H1 (cell line): ENCODE results near the gene NEK10. TPM values are rescaled to one million over a fixed set of nuclear protein-coding genes. Genes with fewer than 3 reads are reported as not detected.
A peak's percentile ranks its signal among the peaks of the same experiment; 100 is the strongest.

Source experiments
- CTCF ChIA-PET: fragments of 300-600 bp; sonication (Branson Sonifier 250); formaldehyde crosslinking; loops from one replicate; lab custom pipeline; 2021; ENCODE audit not compliant: partially characterized antibody; lab: Charles Lee
- POLR2A ChIA-PET: fragments of 300-600 bp; sonication (Branson Sonifier 250); formaldehyde crosslinking; loops from one replicate; lab custom pipeline; 2021; ENCODE audit warnings: inconsistent platforms; ENCODE audit not compliant: partially characterized antibody; lab: Charles Lee
- DNase-seq, 2 experiments: peaks; one replicate each; pipeline versions ENCODE4 v3.0.0 to v3.0.0-alpha.2; 2010 to 2022; ENCODE audit warnings: low spot score in 2 of 2, low read depth in 1 of 2, mixed read lengths in 1 of 2
- FAIRE-seq: peaks from 2 replicates; lab custom pipeline; 2011; peaks lifted over from hg19 to GRCh38; lab: Jason Lieb, UNC
- H2AFZ ChIP-seq: 2 replicates; pipeline ENCODE4 v1.8.1; 2012; ENCODE audit warnings: low read length, inconsistent platforms
- H2AK5ac ChIP-seq: 2 replicates; pipeline ENCODE4 v1.6.1; 2013; ENCODE audit warnings: low read depth, low read length
- H2BK120ac ChIP-seq: replicated peaks from 2 replicates; pipeline ENCODE3; 2013; ENCODE audit warnings: low read depth, low read length, inconsistent platforms
- H2BK12ac ChIP-seq: 2 replicates; pipeline ENCODE4 v1.6.1; 2013; ENCODE audit warnings: low read depth, low read length
- H2BK15ac ChIP-seq: 2 replicates; pipeline ENCODE4 v1.6.1; 2013; ENCODE audit warnings: low read length
- H2BK20ac ChIP-seq: 2 replicates; pipeline ENCODE4 v1.6.1; 2013; ENCODE audit warnings: low read length
- H2BK5ac ChIP-seq: 2 replicates; pipeline ENCODE4 v1.6.1; 2013; ENCODE audit warnings: low read depth, low read length
- H3K14ac ChIP-seq: 2 replicates; pipeline ENCODE4 v1.6.1; 2013; ENCODE audit warnings: inconsistent platforms; ENCODE audit not compliant: insufficient read length
- H3K18ac ChIP-seq: 2 replicates; pipeline ENCODE4 v1.6.1; 2013; ENCODE audit warnings: low read length; ENCODE audit errors: extremely low read depth
- H3K23ac ChIP-seq: 2 replicates; pipeline ENCODE4 v1.6.1; 2013; ENCODE audit warnings: inconsistent platforms; ENCODE audit not compliant: insufficient read length
- H3K23me2 ChIP-seq: 2 replicates; pipeline ENCODE4 v1.6.1; 2013; ENCODE audit warnings: low read depth, low read length
- H3K27ac ChIP-seq: 2 replicates; pipeline ENCODE4 v1.6.1; 2011; ENCODE audit warnings: low read depth, low read length, inconsistent platforms
- H3K27me3 ChIP-seq, 4 experiments: replicated peaks in 1 of 4; 1 replicate in 1 of 4; 2 replicates in 3 of 4; pipeline versions ENCODE4 v1.6.1 to v1.8.1; 2011 to 2013; ENCODE audit warnings: low read length in 3 of 4, mild to moderate bottlenecking in 3 of 4, inconsistent platforms in 2 of 4, mixed read lengths in 2 of 4, moderate library complexity in 1 of 4; ENCODE audit not compliant: control insufficient read depth in 3 of 4, insufficient read depth in 3 of 4; ENCODE audit errors: extremely low read depth in 1 of 4
- H3K36me3 ChIP-seq, 4 experiments: 2 replicates each; pipeline versions ENCODE4 v1.6.1 to v1.8.1; 2011 to 2013; ENCODE audit warnings: mild to moderate bottlenecking in 4 of 4, low read length in 3 of 4, moderate library complexity in 2 of 4, control low read depth in 1 of 4, inconsistent platforms in 1 of 4; ENCODE audit not compliant: insufficient read depth in 4 of 4, control insufficient read depth in 2 of 4
- H3K4ac ChIP-seq: replicated peaks from 2 replicates; pipeline ENCODE3; 2013; ENCODE audit warnings: low read length, low read depth, mixed read lengths, inconsistent platforms; ENCODE audit not compliant: insufficient read length
- H3K4me1 ChIP-seq, 4 experiments: replicated peaks in 1 of 4; 1 replicate in 1 of 4; 2 replicates in 3 of 4; pipeline versions ENCODE4 v1.6.1 to v1.8.1; 2011 to 2013; ENCODE audit warnings: low read length in 3 of 4, inconsistent platforms in 2 of 4, mixed read lengths in 1 of 4; ENCODE audit not compliant: insufficient read depth in 4 of 4, control insufficient read depth in 3 of 4
- H3K4me2 ChIP-seq, 2 experiments: 2 replicates each; pipeline versions ENCODE4 v1.6.1 to v1.8.1; 2011 to 2013; ENCODE audit warnings: low read depth in 2 of 2, low read length in 2 of 2, control low read depth in 1 of 2, inconsistent platforms in 1 of 2, mild to moderate bottlenecking in 1 of 2; ENCODE audit not compliant: insufficient read depth in 1 of 2
- H3K4me3 ChIP-seq, 4 experiments: fragments of 200-600, 300-600 bp in 1 of 4; sonication (generic), shearing (Covaris generic), sonication (Bioruptor Twin) in 1 of 4; 2 replicates each; pipeline versions ENCODE4 v1.5.1 to v1.8.1; 2011 to 2016; ENCODE audit warnings: low read length in 4 of 4, low read depth in 3 of 4, control low read depth in 2 of 4, inconsistent platforms in 2 of 4, mild to moderate bottlenecking in 2 of 4, mixed read lengths in 1 of 4, moderate library complexity in 1 of 4; ENCODE audit not compliant: insufficient read depth in 2 of 4; ENCODE audit errors: extremely low read depth in 1 of 4
- H3K56ac ChIP-seq: replicated peaks from 2 replicates; pipeline ENCODE3; 2013; ENCODE audit warnings: low read depth, mild to moderate bottlenecking, mixed read lengths, low read length, inconsistent platforms; ENCODE audit not compliant: insufficient read length
- H3K79me1 ChIP-seq: 2 replicates; pipeline ENCODE4 v1.6.1; 2013; ENCODE audit warnings: low read depth, low read length, control low read depth
- H3K79me2 ChIP-seq, 2 experiments: 2 replicates each; pipeline versions ENCODE4 v1.6.1 to v1.8.1; 2012 to 2013; ENCODE audit warnings: low read length in 2 of 2, mild to moderate bottlenecking in 2 of 2, inconsistent platforms in 1 of 2; ENCODE audit not compliant: insufficient read depth in 2 of 2, control insufficient read depth in 1 of 2
- H3K9ac ChIP-seq, 4 experiments: replicated peaks in 1 of 4; 1 replicate in 1 of 4; 2 replicates in 3 of 4; pipeline versions ENCODE4 v1.6.1 to v1.8.1; 2011 to 2013; ENCODE audit warnings: low read depth in 3 of 4, low read length in 3 of 4, control low read depth in 2 of 4, mild to moderate bottlenecking in 2 of 4, moderate library complexity in 2 of 4, inconsistent platforms in 1 of 4; ENCODE audit errors: extremely low read depth in 1 of 4
- H3K9me3 ChIP-seq, 2 experiments: 2 replicates each; pipeline versions ENCODE4 v1.6.1 to v1.8.1; 2012 to 2013; ENCODE audit warnings: mild to moderate bottlenecking in 2 of 2, moderate library complexity in 2 of 2, control low read depth in 1 of 2, inconsistent platforms in 1 of 2, low read depth in 1 of 2, low read length in 1 of 2, mixed read lengths in 1 of 2; ENCODE audit not compliant: insufficient read depth in 2 of 2
- H4K20me1 ChIP-seq, 2 experiments: replicated peaks in 1 of 2; 2 replicates each; pipeline versions ENCODE3 to v1.8.1; 2011 to 2013; ENCODE audit warnings: inconsistent platforms in 2 of 2, low read length in 2 of 2, mild to moderate bottlenecking in 1 of 2; ENCODE audit not compliant: insufficient read depth in 2 of 2, control insufficient read depth in 1 of 2
- H4K5ac ChIP-seq: 2 replicates; pipeline ENCODE4 v1.6.1; 2013; ENCODE audit warnings: low read length, low read depth, mixed read lengths, inconsistent platforms; ENCODE audit not compliant: insufficient read length
- H4K8ac ChIP-seq: 2 replicates; pipeline ENCODE4 v1.8.0; 2013; ENCODE audit warnings: mild to moderate bottlenecking, moderate library complexity, low read length, inconsistent platforms; ENCODE audit not compliant: insufficient read depth; ENCODE audit errors: extremely low read depth
- H4K91ac ChIP-seq: replicated peaks from 2 replicates; pipeline ENCODE3; 2013; ENCODE audit warnings: low read length, mixed read lengths, inconsistent platforms; ENCODE audit not compliant: insufficient read length
- PHF8 ChIP-seq: fragments of 200-600 bp; sonication (generic); conservative IDR thresholded peaks from 2 replicates; pipeline ENCODE4 v1.7.1; 2012; ENCODE audit warnings: low read depth, mild to moderate bottlenecking, inconsistent platforms, low read length, moderate library complexity
- RAD21 ChIP-seq, 2 experiments: IDR thresholded peaks in 1 of 2; conservative IDR thresholded peaks in 1 of 2; 2 replicates each; pipeline ENCODE4 v1.6.1; 2011; ENCODE audit warnings: low read depth in 2 of 2, low read length in 2 of 2, improper control_type of control experiment in 1 of 2, inconsistent platforms in 1 of 2, mild to moderate bottlenecking in 1 of 2, moderate library complexity in 1 of 2
- WGBS, 2 experiments: shearing (Covaris generic) in 1 of 2; methylation state at CpG; one replicate each; pipeline versions ENCODE4 v1.1.6 to v1.1.7; 2013 to 2015; ENCODE audit warnings: low lambda C conversion rate in 2 of 2, mixed read lengths in 2 of 2, inconsistent platforms in 1 of 2, low coverage in 1 of 2, missing lambda C conversion rate in 1 of 2; ENCODE audit not compliant: insufficient replicate concordance in 2 of 2, insufficient coverage in 1 of 2, insufficient read length in 1 of 2; ENCODE audit errors: extremely low coverage in 1 of 2, missing lambda C conversion rate in 1 of 2; 5-methylcytosine and 5-hydroxymethylcytosine counted together
- polyA plus RNA-seq, 7 experiments: library from polyadenylated mRNA; depleted of rRNA in 3 of 7; stranded (reverse) in 5 of 7; unstranded in 2 of 7; fragments of >200 nt in 5 of 7; fragments of 200-250 nt in 2 of 7; gene quantifications; 1 replicate in 5 of 7; 2 replicates in 1 of 7; 4 replicates in 1 of 7; pipeline versions ENCODE4 v1.2.1 to v1.2.3, GENCODE V29; 2011 to 2013; ENCODE audit warnings: missing spikeins in 2 of 7, mixed read lengths in 2 of 7
- total RNA-seq: library from RNA; stranded (reverse); fragmentation: NEBNext Ultra II Directional; extraction: Animal tissue kit (Norgen Biotek cat#: 25700); gene quantifications from 2 replicates; pipeline ENCODE4 v1.2.1, GENCODE V29; 2021
- TF ChIP-seq, protein P1 (sequence below), 3 experiments: IDR thresholded peaks; 1 replicate in 2 of 3; 2 replicates in 1 of 3; pipeline versions ENCODE4 v1.5.1 to v1.6.1; 2011; ENCODE audit warnings: low read length in 3 of 3, mild to moderate bottlenecking in 3 of 3, inconsistent platforms in 2 of 3, low read depth in 1 of 3, moderate library complexity in 1 of 3; ENCODE audit not compliant: insufficient read depth in 1 of 3; ENCODE audit errors: control extremely low read depth in 1 of 3

The NEK10 gene
- total and polyA plus RNA-seq, 2 of the 8 experiments (the other 6 are each of a cell fraction or from before 2014, with no cell fraction given): 0.18 to 0.50 TPM

DNA sequence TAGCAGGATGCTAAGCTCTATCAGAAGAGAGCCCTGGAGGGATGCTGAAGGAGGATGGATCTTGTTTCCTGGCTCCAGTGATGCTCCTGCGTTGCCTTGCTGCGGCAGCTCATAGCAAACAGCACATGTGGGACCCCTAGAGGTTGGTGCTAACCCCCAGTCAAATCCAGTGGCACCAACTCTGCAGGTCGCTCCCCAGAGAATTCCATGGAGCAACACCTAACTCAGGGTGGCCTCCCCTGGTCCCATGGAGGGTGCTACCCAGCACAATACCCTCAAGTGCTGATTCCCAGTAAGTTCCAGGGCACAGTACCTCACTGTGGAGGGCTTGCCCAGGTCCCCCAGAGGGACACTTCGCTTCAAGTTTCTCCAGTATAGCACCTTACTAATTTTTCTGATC is 231.2 kb downstream of the NEK10 start:
- CTCF ChIA-PET: interaction anchor here (0.6 to 5.0 kb wide), 13 partner anchors 9 to 828 kb away, joined by 3 to 25 read pairs (median 4); no protein-coding TSS in a partner anchor

More for the DNA sequence above, 231.2 kb downstream of the NEK10 start:
- H3K56ac ChIP-seq: no peak overlapping the region
- H2AFZ ChIP-seq: peak overlapping the region; percentile 66; the same call in 1 of the 2 replicates
- H4K8ac ChIP-seq: no peak overlapping the region
- H3K4me3 ChIP-seq: no peak overlapping the region
- no peak overlapping the region for H4K91ac ChIP-seq
- H2BK12ac ChIP-seq: no peak overlapping the region
- POLR2A ChIA-PET: no interaction called here
- no peak overlapping the region for H3K14ac ChIP-seq
- no peak overlapping the region for H2AK5ac ChIP-seq
- H3K36me3 ChIP-seq: no peaks in the 10 kb centered on the region
- H4K5ac ChIP-seq: no peak overlapping the region
- H2BK20ac ChIP-seq: no peak overlapping the region
- no peak overlapping the region for H2BK15ac ChIP-seq
- no peak overlapping the region for H3K23ac ChIP-seq
- no peaks in the 10 kb centered on the region for H4K20me1 ChIP-seq
- no peak overlapping the region for H2BK5ac ChIP-seq
- H2BK120ac ChIP-seq: no peak overlapping the region
- H3K4ac ChIP-seq: no peak overlapping the region
- no peak overlapping the region for H3K27ac ChIP-seq
- no peaks in the 10 kb centered on the region for H3K4me1 ChIP-seq
- 85% methylated on average over 4 of the region's 4 CpGs; no CpG with 5 or more reads in 1 of the 2 experiments for WGBS, 2 experiments
- no peak for DNase-seq
- H3K18ac ChIP-seq: no peak overlapping the region
- no peaks in the 10 kb centered on the region for H3K79me1 ChIP-seq
- H3K79me2 ChIP-seq: no peaks in the 10 kb centered on the region
- FAIRE-seq: no peak
- no peak overlapping the region for H3K9ac ChIP-seq
- peaks cover 2 to 6% of the 10 kb centered on the region in 2 experiments; a peak in 2 of 4 replicates for H3K9me3 ChIP-seq
- TF ChIP-seq PHF8 (no peak), RAD21 (IDR thresholded peaks at IDR 0.05 in 1 of 2, conservative IDR thresholded peaks at IDR 0.05 in 1 of 2; ENCODE audit: low read depth in 2 of 2, low read length in 2 of 2) (peak; percentile 31 to 48; a peak in 3 of 4 replicates)
- TF ChIP-seq, protein P1, sequence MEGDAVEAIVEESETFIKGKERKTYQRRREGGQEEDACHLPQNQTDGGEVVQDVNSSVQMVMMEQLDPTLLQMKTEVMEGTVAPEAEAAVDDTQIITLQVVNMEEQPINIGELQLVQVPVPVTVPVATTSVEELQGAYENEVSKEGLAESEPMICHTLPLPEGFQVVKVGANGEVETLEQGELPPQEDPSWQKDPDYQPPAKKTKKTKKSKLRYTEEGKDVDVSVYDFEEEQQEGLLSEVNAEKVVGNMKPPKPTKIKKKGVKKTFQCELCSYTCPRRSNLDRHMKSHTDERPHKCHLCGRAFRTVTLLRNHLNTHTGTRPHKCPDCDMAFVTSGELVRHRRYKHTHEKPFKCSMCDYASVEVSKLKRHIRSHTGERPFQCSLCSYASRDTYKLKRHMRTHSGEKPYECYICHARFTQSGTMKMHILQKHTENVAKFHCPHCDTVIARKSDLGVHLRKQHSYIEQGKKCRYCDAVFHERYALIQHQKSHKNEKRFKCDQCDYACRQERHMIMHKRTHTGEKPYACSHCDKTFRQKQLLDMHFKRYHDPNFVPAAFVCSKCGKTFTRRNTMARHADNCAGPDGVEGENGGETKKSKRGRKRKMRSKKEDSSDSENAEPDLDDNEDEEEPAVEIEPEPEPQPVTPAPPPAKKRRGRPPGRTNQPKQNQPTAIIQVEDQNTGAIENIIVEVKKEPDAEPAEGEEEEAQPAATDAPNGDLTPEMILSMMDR (IDR thresholded peaks at IDR 0.05; ENCODE audit: control extremely low read depth in 1 of 3, insufficient read depth in 1 of 3, low read depth in 1 of 3, low read length in 3 of 3): 0 out of 4 replicates have a peak, but pooled peaks of 1 of the 3 experiments have one; percentile 14
- no peak overlapping the region for H3K4me2 ChIP-seq
- no peaks in the 10 kb centered on the region for H3K27me3 ChIP-seq
- H3K23me2 ChIP-seq: no peaks in the 10 kb centered on the region
